H1 (cell line): ENCODE results near the gene GNB3.

Experiments
- CREB1 ChIP-seq: IDR thresholded peaks from 2 replicates; pipeline ENCODE4 v1.6.1; 2012; ENCODE audit warnings: inconsistent platforms
- CTCF ChIP-seq, 3 experiments: IDR thresholded peaks; 1 replicate in 2 of 3; 2 replicates in 1 of 3; pipeline versions ENCODE4 v1.5.1 to v1.6.1; 2011; ENCODE audit warnings: low read length in 3 of 3, mild to moderate bottlenecking in 3 of 3, inconsistent platforms in 2 of 3, low read depth in 1 of 3, moderate library complexity in 1 of 3; ENCODE audit not compliant: insufficient read depth in 1 of 3; ENCODE audit errors: control extremely low read depth in 1 of 3
- EP300 ChIP-seq, 2 experiments: IDR thresholded peaks; 1 replicate in 1 of 2; 2 replicates in 1 of 2; pipeline ENCODE4 v1.6.1; 2011 to 2012; ENCODE audit warnings: low read depth in 2 of 2, low read length in 2 of 2, mild to moderate bottlenecking in 2 of 2, borderline replicate concordance in 1 of 2, inconsistent platforms in 1 of 2, moderate library complexity in 1 of 2
- EZH2 ChIP-seq: fragments of 200-600 bp; sonication (generic); IDR thresholded peaks from 2 replicates; pipeline ENCODE4 v1.7.1; 2012; ENCODE audit warnings: low read depth, mild to moderate bottlenecking, moderate library complexity, low read length, inconsistent platforms; ENCODE audit not compliant: severe bottlenecking
- JUND ChIP-seq: IDR thresholded peaks from 2 replicates; pipeline ENCODE4 v1.6.1; 2011; ENCODE audit warnings: mild to moderate bottlenecking, improper control_type of control experiment, low read length
- POLR2A ChIP-seq, 2 experiments: IDR thresholded peaks; 1 replicate in 1 of 2; 2 replicates in 1 of 2; pipeline ENCODE4 v1.6.1; 2011; ENCODE audit warnings: low read depth in 2 of 2, low read length in 2 of 2, mild to moderate bottlenecking in 2 of 2; ENCODE audit errors: control extremely low read depth in 1 of 2
- YY1 ChIP-seq: IDR thresholded peaks from 2 replicates; pipeline ENCODE4 v1.6.1; 2011; ENCODE audit warnings: low read depth, mild to moderate bottlenecking, low read length

GRCh38 chr12:6807170-6807569, 33.6 kb upstream of the GNB3 start:
- no peak for TF ChIP-seq CTCF (IDR thresholded peaks at IDR 0.05; ENCODE audit: control extremely low read depth in 1 of 3, insufficient read depth in 1 of 3, low read depth in 1 of 3, low read length in 3 of 3)
- TF ChIP-seq POLR2A (IDR thresholded peaks at IDR 0.05; ENCODE audit: control extremely low read depth in 1 of 2, low read depth in 2 of 2, low read length in 2 of 2) = no peak
- no peak for TF ChIP-seq EZH2
- no peak for TF ChIP-seq EP300 (IDR thresholded peaks at IDR 0.05; ENCODE audit: borderline replicate concordance in 1 of 2, low read depth in 2 of 2, low read length in 2 of 2)
- TF ChIP-seq YY1 = no peak
- TF ChIP-seq CREB1 = no peak
- TF ChIP-seq JUND = no peak
